A549 treated with AZD9567 at 1 μM for 4 hours (cell line): ENCODE data around the gene CFAP206. TPM values are rescaled to one million over a fixed set of nuclear protein-coding genes. Genes with fewer than 3 reads are reported as not detected.

Source experiments
- total RNA-seq: library from RNA; stranded (reverse); fragments of 200-300 nt; extraction: Qiagen RNA extraction; gene quantifications from 5 replicates; pipeline ENCODE4 v1.2.3, GENCODE V29; 2022; ENCODE audit not compliant: insufficient read depth

CFAP206 gene
- total RNA-seq: 0.50 to 0.60 TPM (median 0.52 TPM) in 4 of 5 replicates, not detected in the other

DNA sequence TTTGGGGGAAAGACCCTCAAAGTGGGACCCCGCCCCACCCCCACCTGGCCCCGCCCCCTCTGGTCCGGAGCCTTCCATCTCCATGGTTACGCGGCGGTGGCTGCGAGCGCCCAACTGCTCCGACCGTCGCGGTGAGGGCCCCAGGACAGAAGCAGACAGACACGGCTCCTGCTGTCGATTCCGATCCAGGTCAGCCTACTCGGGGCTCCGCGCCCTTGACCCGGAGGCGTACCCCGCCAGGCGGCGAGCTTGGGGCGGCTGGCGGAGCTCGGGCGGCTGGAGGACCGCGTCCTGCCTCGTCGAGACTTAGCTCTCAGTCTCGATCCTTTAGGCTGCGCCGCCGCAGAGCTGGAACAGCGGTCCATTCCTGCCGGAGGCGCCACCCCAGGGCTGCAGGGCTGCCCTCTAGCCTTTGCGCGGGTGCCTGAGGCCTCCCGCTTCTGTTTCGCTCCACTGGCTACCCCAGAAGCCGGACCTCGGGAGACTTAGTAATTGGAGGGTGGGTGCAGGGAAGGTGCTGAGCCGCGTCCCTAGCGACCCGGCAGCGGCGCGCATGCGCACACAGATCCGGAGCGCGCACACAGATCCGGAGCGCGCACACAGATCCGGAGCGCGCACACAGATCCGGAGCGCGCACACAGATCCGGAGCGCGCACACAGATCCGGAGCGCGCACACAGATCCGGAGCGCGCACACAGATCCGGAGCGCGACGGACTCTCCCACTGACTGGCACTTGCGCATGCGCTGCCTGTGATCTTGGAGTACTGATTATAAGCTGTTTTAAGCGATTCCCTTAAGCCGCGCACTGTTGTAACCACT lies at the start of gene CFAP206:
CFAP206 (plus strand) TSS at position 72 of the 820 bp plus-strand sequence. CDS start 1,868 bp downstream, outside the sequence.

GRCh38 chr6:87472525-87473418 lies 65.0 kb downstream of the CFAP206 start, which contains the start of gene SLC35A1:
TSS of gene SLC35A1 (plus strand) at chr6:87472974. CDS start at chr6:87473004, 30 bp downstream.

Other genes with a start within 250 kb of the CFAP206 start
- 2.8 to 7.6 TPM (median 3.6 TPM) in 5 replicates for gene SMIM8, start 85.4 kb upstream of the CFAP206 start, total RNA-seq
- gene GJB7, start 78.7 kb upstream of the CFAP206 start, total RNA-seq: not detected in 5 replicates
- gene C6orf163, start 63.2 kb upstream of the CFAP206 start, total RNA-seq: 0.07 to 0.34 TPM (median 0.33 TPM) in 3 of 5 replicates, not detected in the others
- gene SLC35A1, start 65.0 kb downstream of the CFAP206 start, total RNA-seq: 7.3 to 10.0 TPM (median 9.1 TPM) in 5 replicates
- gene RARS2, start 182.0 kb downstream of the CFAP206 start, total RNA-seq: 19.8 to 23.1 TPM (median 20.9 TPM) in 5 replicates
- 16.1 to 18.0 TPM (median 16.9 TPM) in 5 replicates for gene ORC3, start 182.2 kb downstream of the CFAP206 start, total RNA-seq